Measurements from ENCODE around the gene CMTM6.
"Not testable (repeated sequence)": the region's sequence is repeated elsewhere in the genome, so short reads cannot be mapped to it uniquely, and the experiment has no call there.

Gene CMTM6

GRCh38 chr3:32498992-32499391, 3.7 kb downstream of the CMTM6 start:
- no peak for DNase-seq

GRCh38 chr3:32498252-32498651, 4.4 kb downstream of the CMTM6 start:
- no peak for DNase-seq

DNA sequence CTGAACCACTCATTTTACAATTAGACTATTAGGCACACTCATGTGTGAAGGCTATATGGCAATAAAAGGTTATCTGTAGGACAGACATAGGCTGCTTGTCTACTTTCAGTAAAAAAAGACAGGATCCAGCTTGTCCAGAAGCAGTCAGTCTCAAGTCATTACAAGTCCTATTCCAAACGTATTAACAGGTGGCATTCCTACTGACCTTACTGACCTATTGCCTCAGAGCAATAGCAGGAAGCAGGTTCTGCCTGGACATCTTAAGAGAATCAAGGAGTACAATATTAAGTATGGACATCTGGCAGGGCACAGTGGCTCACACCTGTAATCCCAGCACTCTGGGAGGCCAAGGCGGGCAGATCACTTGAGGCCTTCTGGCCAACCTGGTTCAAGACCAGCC, 7.0 kb downstream of the CMTM6 start:
- DNase-seq = no peak

- DNase-seq = no peak
Observed at GRCh38 chr3:32495085-32495484, 7.6 kb downstream of the CMTM6 start.

DNA sequence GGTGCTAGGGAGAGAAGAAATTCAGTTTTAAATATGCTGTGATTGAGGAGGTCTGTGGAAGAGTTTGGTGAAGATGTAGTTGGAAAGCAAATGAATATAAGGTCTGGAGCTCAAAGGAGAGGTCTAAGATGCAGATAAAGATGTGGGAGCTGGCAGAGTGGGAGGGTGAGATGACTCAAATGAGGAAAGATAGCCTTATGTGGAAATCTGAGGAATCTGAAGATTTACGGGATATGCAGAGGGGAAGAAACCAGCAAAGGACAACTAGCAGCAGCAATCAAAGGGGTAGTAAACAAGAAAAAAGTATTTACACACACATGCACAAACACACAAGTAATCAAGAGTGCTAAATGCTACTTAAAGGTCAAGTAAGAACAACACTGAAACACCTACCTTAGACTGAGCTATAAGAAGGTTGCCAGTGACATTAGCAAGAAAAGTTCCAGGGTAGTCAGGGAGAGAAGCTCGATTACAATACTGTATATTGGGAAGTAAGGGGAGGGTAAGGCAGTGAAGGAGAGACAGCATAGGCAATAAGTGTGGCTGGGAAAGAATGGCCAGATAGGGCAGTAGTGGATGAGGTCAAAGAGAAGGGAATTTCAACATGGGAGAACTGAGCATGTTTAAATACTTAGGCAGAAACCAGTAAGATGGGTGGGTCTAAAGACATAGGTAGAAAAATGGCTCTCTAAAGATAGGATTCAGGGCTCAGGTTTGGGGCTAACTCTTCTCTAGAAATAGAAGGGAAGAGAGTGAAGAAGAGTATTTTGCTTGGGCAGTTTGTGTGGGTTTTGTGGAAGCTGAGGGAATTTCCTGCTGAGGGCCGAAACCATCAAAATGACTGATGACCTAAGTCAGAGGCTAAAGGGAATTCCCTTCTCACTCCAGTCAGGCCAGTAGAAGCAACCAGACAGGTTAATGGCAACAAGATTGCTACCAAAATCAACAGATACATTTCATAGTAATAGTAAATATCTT, 8.9 kb downstream of the CMTM6 start:
- DNase-seq = no peak

DNA sequence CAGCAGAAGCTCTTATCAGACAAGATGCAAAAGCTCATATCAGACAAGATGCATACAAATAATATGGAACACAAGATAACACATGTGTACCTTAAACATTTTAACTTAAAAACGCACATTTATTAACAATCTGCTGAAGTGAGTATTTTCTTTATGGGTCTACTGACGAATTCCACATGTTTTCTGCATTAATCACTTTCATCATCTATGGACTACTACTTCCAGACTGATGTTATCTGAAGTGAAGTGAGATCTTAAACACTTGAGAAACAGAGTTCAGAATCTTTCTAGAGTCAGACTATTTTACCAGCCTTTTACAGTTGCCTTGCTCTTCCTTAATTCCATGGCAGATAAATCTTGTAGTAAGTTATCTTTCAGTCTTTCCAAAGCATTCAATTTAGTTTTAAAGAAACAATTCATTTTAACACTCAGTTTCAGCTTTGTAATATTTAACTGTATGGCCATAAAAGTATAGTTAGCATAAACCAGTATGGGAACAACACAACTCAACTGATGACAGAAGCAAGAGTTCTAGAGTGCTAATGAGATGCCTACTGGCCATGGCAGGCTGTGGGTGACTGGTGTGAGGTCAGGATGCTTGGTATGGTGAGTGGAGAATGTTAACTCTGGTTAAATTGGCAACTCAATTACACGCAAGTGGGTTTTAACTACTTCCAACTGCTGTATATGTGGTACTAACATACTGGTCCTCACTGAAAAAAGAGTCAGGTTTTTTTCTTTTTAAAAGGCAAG, 9.8 kb downstream of the CMTM6 start:
- DNase-seq = no peak

- no peak for DNase-seq
Observed at GRCh38 chr3:32488474-32489008, 14.1 kb downstream of the CMTM6 start.

- DNase-seq = no peak
Observed at GRCh38 chr3:32487781-32488473, 14.7 kb downstream of the CMTM6 start.

GRCh38 chr3:32484436-32484835, 18.2 kb downstream of the CMTM6 start:
- DNase-seq = no peak

DNA sequence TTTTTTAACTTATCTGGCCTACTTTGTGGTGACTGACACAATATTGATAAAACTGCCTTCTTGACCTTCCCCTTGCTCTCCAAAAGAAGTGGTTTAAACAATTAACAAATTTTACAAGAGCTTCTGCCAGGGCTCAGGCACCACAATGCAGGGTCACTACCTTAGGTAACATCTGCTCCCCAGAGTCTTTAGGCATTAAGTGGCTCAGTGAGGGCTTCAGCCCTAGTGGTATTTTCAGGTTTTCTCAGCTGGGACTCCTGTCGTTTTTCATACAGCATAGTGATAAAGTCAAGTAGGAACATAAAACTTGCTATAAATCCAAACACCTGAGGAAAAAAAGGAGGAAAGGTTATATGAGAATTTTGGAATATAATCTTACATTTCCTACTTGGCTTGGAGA, 18.9 kb downstream of the CMTM6 start:
- DNase-seq = no peak

DNA sequence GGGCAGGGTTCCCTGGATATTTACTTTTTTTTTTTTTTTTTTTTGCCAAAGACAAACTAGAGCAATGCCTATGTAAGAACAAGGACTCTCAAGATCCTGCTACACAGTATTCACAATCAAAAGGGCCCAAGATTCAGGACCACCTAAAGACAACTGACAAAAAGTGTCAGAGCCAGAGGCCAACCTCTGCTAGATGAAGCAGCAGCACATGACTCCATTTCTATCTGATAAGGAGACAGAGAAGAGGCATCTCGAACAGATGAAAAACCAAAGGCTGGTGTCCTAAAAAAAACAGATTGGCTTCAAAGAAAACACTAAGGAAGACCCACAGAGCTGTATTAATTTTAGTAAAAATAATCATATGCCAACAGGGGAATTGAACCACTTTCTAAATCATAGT, 20.0 kb downstream of the CMTM6 start:
- no peak for DNase-seq

- no peak for DNase-seq
Observed at GRCh38 chr3:32481791-32482631, 20.6 kb downstream of the CMTM6 start.

GRCh38 chr3:32480604-32481003, 22.0 kb downstream of the CMTM6 start:
- DNase-seq = no peak

DNA sequence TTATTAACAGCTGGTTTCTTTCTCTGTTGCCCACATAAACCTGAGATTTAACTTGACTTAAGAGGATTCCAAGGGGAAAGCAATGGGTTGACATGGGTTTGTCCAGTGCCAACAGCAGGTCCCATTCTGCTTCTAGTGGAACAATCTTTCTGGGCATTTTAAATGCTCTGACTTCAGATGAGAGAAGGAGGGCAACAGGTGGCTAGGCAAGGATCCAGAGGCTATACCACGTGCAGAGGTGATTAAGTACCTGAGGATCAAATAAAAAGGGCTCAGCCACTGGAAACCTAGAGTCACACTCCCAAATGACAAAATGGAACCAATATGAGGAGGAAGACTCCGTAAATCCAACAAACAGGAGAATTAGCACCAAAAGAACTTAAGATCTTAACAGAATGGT, 28.5 kb downstream of the CMTM6 start:
- DNase-seq = no peak

DNA sequence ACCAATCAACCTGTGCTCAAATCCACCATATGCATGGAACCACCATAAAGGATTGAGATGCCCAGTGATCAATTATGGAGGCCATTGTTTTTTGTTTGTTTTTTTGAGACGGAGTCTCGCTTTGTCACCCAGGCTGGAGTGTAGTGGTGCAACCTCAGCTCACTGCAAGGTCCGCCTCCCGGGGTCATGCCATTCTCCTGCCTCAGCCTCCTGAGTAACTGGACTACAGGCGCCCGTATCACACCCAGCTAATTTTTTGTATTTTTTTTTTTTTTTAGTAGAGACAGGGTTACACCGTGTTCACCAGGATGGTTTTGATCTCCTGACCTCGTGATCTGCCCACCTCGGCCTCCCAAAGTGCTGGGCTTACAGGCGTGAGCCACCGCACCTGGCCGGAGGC, 30.5 kb downstream of the CMTM6 start:
- not testable (repeated sequence) for DNase-seq

GRCh38 chr3:32471246-32471645, 31.4 kb downstream of the CMTM6 start:
- no peak for DNase-seq

GRCh38 chr3:32470362-32470761, 32.3 kb downstream of the CMTM6 start:
- DNase-seq = no peak

DNA sequence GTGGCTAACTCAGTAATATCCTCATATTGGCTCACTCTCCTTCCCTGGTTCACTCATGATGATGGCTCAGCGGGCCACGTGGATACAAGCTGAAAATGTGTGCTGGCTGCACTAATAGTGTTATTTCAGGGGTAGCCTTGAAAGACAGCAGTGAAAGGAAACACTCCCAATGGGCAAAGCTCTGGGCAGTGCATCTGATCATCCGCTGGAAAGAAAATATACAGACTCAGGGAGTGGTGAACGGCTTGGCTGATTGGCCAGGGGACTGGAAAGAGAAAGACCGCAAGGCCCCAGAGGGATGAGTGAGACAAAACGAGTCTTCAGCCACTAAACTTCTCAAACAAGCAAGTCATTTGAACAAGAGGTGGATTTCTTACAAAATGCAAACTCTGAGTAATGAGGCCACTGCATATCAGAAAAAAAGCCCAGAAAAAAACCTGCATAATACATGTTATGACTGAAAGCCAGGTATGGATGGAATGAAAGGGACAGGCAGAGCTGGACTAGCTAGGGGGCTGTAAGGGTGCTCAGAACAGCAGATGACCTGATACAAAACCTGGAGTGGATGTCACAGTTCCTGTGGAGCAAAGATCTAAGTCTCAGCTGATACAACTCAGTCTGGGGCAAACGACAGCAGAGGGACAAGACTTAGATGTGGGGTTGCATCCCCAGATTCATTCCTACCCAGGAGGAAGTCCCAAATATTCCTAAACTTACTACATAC, 33.3 kb downstream of the CMTM6 start:
- no peak for DNase-seq

DNA sequence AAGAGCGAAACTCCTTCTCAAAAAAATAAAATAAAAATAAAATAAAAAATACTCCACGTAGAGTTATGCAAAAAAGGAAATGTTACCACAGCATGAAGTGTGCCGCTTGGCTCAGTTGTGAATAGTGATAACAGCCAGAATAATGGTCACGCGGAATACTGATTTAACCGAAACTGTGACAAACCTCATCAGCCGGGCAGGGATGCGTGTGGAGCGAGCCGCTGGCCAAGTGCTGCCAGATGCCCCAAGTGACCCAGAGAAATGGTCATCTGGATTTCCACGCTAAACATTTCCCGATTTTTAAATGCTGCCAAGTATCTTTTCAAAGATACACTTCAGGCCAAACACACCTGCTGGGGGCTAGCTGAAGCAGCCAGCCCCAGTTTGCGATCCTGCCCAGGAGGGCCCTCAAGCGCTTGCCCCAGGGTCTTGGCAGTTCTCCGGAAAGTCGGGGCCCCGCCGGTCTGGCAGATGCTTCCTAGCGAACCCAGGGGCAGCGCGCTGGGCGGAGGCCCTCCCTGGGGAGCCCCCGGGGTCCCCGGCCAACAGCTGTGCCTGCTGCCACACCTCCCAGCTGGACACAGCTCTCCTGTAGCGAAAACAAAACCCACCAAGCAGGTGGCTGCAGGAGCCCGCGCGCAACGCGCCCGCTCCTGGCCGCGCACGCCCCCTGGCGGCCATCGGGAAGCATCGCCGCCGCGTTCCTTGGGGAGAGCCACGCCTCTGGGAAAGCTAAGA, 35.1 kb downstream of the CMTM6 start:
- no peak for DNase-seq

- DNase-seq = not testable (repeated sequence)
Observed at GRCh38 chr3:32466808-32467207, 35.8 kb downstream of the CMTM6 start.

- not testable (repeated sequence) for DNase-seq
Observed at GRCh38 chr3:32464726-32465125, 37.9 kb downstream of the CMTM6 start.

Measured in amniotic stem cell (primary cell).